ENCODE results near the gene CPO.

CPO gene

DNA sequence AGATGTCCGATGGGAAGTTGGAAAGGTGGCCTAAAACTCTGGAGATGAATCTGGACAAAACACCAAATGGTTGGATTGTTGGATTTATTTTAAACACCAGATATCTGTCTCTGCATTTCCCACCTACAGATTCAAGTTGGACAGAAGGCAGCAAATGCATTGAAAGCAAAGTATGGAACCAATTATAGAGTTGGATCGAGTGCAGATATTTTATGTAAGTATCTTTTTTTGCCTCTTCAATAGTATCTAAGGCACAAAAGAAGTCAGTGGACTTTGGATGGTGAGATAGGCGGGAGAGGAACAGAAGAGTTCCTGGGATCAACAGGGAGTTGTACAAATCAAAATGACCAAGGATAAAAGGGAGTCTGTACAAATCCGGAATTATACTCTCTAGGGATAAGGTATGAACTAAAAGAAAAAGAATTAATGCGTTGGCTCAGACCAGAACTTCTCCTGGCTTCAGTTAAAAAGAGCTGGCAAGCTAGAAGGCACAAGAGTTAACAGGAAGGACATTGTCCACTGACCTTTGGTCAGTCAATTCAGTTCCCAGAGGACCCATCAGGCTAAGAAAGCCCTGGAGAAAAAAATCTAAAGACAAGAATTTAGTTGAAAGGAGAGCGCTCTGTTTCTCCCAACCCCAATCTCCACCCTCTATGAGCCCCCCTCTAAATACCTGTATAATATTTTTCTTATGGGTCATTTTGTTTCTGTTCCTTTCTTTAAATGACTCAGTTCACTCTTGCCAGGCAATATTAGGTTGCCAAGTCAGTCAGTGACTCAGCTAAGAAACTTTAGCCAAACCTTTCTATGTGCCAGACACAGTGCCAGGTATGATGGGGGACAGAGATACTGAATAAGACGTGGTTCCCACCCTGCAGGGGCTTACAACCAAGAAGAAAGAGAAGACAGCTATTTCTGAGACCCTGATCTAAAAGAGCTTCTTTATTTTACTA lies 29.1 kb downstream of the CPO start:
- no peaks in the 10 kb centered on the region for H3K9me3 ChIP-seq (ENCODE audit: insufficient read depth, low read length)
- no peak overlapping the region for H3K27ac ChIP-seq (ENCODE audit: low read depth, low read length)
- H3K79me2 ChIP-seq (ENCODE audit: insufficient read depth, low read length): no peaks in the 10 kb centered on the region
- no peak overlapping the region for H3K4me2 ChIP-seq (ENCODE audit: low read depth, low read length, poor library complexity, severe bottlenecking)
- no peaks in the 10 kb centered on the region for H3F3A ChIP-seq (ENCODE audit: insufficient read depth)
- no peaks in the 10 kb centered on the region for H3K36me3 ChIP-seq (ENCODE audit: low read length)
- no peak for TF ChIP-seq EZH2phosphoT487 (conservative IDR thresholded peaks at IDR 0.05; ENCODE audit: low read length)
- TF ChIP-seq, protein P1, sequence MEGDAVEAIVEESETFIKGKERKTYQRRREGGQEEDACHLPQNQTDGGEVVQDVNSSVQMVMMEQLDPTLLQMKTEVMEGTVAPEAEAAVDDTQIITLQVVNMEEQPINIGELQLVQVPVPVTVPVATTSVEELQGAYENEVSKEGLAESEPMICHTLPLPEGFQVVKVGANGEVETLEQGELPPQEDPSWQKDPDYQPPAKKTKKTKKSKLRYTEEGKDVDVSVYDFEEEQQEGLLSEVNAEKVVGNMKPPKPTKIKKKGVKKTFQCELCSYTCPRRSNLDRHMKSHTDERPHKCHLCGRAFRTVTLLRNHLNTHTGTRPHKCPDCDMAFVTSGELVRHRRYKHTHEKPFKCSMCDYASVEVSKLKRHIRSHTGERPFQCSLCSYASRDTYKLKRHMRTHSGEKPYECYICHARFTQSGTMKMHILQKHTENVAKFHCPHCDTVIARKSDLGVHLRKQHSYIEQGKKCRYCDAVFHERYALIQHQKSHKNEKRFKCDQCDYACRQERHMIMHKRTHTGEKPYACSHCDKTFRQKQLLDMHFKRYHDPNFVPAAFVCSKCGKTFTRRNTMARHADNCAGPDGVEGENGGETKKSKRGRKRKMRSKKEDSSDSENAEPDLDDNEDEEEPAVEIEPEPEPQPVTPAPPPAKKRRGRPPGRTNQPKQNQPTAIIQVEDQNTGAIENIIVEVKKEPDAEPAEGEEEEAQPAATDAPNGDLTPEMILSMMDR (IDR thresholded peaks at IDR 0.05; ENCODE audit: insufficient read depth, low read length, poor library complexity, severe bottlenecking): no peak
- no peaks in the 10 kb centered on the region; the same call in 1 of the 2 replicates for H3K9me2 ChIP-seq (replicated peaks; ENCODE audit: insufficient read depth, low read length)
- no peak overlapping the region for H3K4me3 ChIP-seq (ENCODE audit: insufficient read depth, low read length, poor library complexity, severe bottlenecking)
- no peaks in the 10 kb centered on the region for H4K20me1 ChIP-seq (ENCODE audit: low read depth, low read length)
- no peaks in the 10 kb centered on the region for H3K27me3 ChIP-seq (ENCODE audit: low read length)
- H3K9ac ChIP-seq (ENCODE audit: low read length): no peak overlapping the region
- H2AFZ ChIP-seq (ENCODE audit: low read depth, low read length, severe bottlenecking): no peak overlapping the region

DNA sequence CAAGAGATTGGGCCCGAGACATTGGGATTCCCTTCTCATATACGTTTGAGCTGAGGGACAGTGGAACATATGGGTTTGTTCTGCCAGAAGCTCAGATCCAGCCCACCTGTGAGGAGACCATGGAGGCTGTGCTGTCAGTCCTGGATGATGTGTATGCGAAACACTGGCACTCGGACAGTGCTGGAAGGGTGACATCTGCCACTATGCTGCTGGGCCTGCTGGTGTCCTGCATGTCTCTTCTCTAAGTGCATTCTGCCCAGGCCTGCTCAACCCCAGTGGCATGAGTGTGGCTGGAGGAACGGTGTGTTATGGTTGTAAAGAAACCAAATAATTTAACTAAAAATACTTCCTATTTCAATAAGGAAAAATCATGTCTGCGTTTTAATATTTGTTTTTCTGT lies 29.9 kb downstream of the CPO start:
- H3K4me2 ChIP-seq (ENCODE audit: low read depth, low read length, poor library complexity, severe bottlenecking): no peak overlapping the region
- no peak for TF ChIP-seq EZH2phosphoT487 (conservative IDR thresholded peaks at IDR 0.05; ENCODE audit: low read length)
- TF ChIP-seq, protein P1 (IDR thresholded peaks at IDR 0.05; ENCODE audit: insufficient read depth, low read length, poor library complexity, severe bottlenecking): no peak
- no peaks in the 10 kb centered on the region for H3K27me3 ChIP-seq (ENCODE audit: low read length)
- H3K9ac ChIP-seq (ENCODE audit: low read length): no peak overlapping the region
- no peaks in the 10 kb centered on the region for H3K36me3 ChIP-seq (ENCODE audit: low read length)
- H3K27ac ChIP-seq (ENCODE audit: low read depth, low read length): no peak overlapping the region
- H3K9me2 ChIP-seq (replicated peaks; ENCODE audit: insufficient read depth, low read length): no peaks in the 10 kb centered on the region; the same call in 1 of the 2 replicates
- H2AFZ ChIP-seq (ENCODE audit: low read depth, low read length, severe bottlenecking): no peak overlapping the region
- no peak overlapping the region for H3K4me3 ChIP-seq (ENCODE audit: insufficient read depth, low read length, poor library complexity, severe bottlenecking)
- H4K20me1 ChIP-seq (ENCODE audit: low read depth, low read length): no peaks in the 10 kb centered on the region
- H3K9me3 ChIP-seq (ENCODE audit: insufficient read depth, low read length): no peaks in the 10 kb centered on the region
- H3F3A ChIP-seq (ENCODE audit: insufficient read depth): no peaks in the 10 kb centered on the region
- H3K79me2 ChIP-seq (ENCODE audit: insufficient read depth, low read length): no peaks in the 10 kb centered on the region

DNA sequence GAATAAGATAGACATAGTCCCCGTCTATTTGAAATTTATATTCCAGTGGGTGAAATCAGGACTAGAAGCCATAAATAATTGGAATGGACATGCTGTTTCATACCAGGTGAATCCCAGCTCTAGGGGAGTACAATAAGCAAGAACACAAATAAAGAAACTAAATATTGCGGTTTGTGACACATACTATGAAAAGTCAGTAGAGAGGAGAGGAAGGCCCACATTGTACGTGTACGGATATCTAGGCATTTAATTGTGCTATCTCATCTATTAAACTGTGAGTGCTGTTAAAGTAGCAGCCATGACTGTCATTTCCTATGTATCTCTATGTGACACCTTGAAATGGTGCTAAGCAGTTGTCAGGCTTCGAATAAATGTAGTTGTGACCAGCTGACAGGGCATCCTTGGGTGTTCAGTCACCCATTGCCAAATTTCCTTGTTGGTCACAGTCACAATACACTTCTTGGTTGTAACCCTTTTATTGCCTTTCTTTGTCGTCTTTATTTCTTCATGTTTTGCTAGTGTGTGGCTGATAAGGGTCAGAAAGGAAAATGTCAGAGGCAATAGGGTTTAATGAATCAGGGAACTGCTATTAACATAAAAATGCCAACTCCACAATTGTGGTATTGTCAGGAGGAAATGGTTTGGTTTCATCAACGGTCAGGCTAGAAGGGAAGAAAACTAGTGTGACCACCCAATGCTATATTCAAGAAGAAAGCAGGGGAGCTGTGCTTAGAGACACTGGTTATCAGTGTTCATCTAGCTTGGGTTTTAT lies 31.5 kb downstream of the CPO start:
- H2AFZ ChIP-seq (ENCODE audit: low read depth, low read length, severe bottlenecking): no peak overlapping the region
- TF ChIP-seq, protein P1 (IDR thresholded peaks at IDR 0.05; ENCODE audit: insufficient read depth, low read length, poor library complexity, severe bottlenecking): no peak
- no peak for TF ChIP-seq EZH2phosphoT487 (conservative IDR thresholded peaks at IDR 0.05; ENCODE audit: low read length)
- no peak overlapping the region for H3K4me2 ChIP-seq (ENCODE audit: low read depth, low read length, poor library complexity, severe bottlenecking)
- H3K9me2 ChIP-seq (replicated peaks; ENCODE audit: insufficient read depth, low read length): no peaks in the 10 kb centered on the region; the same call in 1 of the 2 replicates
- no peaks in the 10 kb centered on the region for H3K27me3 ChIP-seq (ENCODE audit: low read length)
- no peak overlapping the region for H3K4me3 ChIP-seq (ENCODE audit: insufficient read depth, low read length, poor library complexity, severe bottlenecking)
- no peak overlapping the region for H3K27ac ChIP-seq (ENCODE audit: low read depth, low read length)
- H3K79me2 ChIP-seq (ENCODE audit: insufficient read depth, low read length): no peaks in the 10 kb centered on the region
- H3F3A ChIP-seq (ENCODE audit: insufficient read depth): no peaks in the 10 kb centered on the region
- no peaks in the 10 kb centered on the region for H3K36me3 ChIP-seq (ENCODE audit: low read length)
- no peaks in the 10 kb centered on the region for H3K9me3 ChIP-seq (ENCODE audit: insufficient read depth, low read length)
- H3K9ac ChIP-seq (ENCODE audit: low read length): no peak overlapping the region
- no peaks in the 10 kb centered on the region for H4K20me1 ChIP-seq (ENCODE audit: low read depth, low read length)
